Fibroblast of gingiva (primary cell): Measurements from ENCODE around the gene C2orf68.
A peak's percentile ranks its signal among the peaks of the same experiment; 100 is the strongest.
"Not testable (repeated sequence)": the region's sequence is repeated elsewhere in the genome, so short reads cannot be mapped to it uniquely, and the experiment has no call there.

Experiments
- DNase-seq: peaks from one replicate; pipeline ENCODE4 v3.0.0-alpha.2; 2011; ENCODE audit warnings: low read depth

The C2orf68 gene

GRCh38 chr2:85631316-85631715 lies 19.4 kb upstream of the C2orf68 start:
- DNase-seq: peak; percentile 16

DNA sequence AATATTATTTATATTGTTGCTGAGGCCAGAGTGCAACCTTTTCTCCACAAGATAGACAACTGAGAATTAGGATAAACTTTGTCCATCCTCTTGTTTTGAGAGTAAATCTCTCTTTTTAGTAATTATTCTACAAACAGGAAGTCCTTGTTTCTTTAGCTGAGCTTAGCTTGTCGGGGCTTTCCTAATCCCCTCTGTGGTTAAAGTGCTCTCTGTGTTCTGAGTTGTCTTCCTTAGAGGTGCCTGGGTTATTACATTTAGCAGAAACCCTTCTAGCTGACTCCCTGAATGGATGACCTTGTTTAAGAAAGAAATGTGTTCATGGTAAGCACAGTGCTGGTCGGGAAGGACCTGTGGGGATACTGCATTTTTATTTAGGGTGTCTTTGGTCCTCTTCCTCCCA lies 16.8 kb upstream of the C2orf68 start:
- no peak for DNase-seq

DNA sequence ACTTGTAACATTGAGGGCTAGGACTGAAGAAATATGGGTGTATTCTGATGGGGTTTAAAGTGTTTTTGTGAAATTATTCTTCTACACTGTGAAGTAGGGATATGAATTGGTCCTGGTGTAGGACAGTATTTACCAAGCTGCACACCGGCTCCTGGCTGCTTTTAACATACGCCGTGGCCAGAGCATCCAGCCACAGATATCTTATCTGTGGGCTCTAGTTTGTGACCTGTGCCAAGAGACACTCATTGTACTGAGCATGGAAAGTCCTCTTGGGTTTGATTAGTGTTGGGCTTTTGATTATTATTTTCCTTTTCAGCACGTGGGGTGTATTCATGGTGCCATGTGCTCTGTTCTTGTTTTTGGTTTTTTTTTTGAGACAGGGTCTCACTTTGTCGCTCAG lies 12.1 kb upstream of the C2orf68 start:
- DNase-seq: no peak

DNA sequence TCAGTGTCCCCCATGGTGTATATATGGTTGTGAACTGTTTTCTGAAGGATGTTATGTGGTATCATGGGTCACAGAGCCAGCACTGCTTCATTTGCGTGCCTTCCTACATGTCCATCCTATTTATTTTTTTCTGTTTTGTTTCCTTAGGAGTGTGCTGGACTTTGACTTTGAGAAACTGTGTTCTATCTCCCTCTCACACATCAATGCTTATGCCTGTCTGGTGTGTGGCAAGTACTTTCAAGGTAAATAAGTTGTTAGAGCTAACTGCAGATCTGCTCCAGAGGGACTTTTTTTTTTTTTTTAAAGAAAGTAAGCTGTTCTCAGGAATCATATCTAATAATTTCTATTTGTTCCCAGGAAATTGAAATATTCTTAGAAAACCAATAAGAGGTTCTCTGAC lies 9.5 kb upstream of the C2orf68 start:
- DNase-seq: no peak

GRCh38 chr2:85619617-85620016 lies 7.8 kb upstream of the C2orf68 start:
- DNase-seq: peak; percentile 38

DNA sequence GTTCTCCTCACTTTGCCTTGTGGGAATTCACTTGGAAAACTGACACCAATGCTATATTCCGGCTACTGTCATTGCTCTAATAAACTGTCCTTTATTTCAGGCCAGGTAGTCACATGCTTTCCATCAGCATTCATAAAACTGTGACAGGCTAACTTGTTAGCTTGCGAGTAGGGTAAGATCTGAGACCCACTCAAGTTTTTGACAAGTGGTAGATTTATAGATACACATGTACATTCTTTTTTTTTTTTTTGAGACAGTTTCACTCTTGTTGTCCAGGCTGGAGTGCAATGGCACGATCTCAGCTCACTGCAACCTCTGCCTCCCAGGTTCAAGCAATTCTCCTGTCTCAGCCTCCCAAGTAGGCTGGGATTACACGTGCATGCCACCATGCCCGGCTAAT lies 5.9 kb upstream of the C2orf68 start:
- not testable (repeated sequence) for DNase-seq

- no peak for DNase-seq
Observed at GRCh38 chr2:85615413-85615728, 3.5 kb upstream of the C2orf68 start.

GRCh38 chr2:85614757-85615156 lies 2.9 kb upstream of the C2orf68 start:
- DNase-seq: not testable (repeated sequence)

DNA sequence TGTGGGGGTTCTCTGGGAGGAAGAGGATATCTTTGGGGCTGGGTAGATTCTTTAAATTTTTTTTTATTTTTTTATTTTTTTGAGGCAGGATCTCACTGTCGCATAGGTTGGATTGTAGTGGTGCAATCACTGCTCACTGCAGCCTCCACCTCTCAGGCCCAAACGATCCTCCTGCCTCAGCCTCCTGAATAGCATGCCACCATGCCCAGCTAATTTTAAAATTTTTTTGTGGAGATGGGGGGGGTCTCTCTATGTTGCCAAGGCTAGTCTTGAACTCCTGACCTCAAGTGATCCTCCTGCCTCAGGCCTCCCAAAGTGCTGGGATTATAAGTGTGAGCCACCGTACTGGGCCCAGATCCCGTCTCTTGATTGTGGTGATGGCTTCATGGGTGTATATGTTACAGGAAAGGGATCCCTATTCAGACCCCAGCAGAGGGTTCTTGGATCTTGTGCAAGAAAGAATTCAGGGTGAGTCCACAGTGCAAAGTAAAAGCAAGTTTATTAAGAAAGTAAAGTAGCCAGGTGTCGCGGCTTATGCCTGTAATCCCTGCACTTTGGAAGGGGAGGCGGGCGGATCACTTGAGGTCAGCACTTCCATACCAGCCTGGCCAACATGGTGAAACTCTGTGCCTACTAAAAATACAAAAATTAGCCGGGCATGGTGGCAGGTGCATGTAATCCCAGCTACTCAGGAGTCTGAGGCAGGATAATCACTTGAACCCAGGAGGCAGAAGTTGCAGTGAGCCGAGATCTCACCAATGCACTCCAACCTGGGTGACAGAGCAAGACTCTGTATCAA lies 2.0 kb upstream of the C2orf68 start:
- DNase-seq: no peak

DNA sequence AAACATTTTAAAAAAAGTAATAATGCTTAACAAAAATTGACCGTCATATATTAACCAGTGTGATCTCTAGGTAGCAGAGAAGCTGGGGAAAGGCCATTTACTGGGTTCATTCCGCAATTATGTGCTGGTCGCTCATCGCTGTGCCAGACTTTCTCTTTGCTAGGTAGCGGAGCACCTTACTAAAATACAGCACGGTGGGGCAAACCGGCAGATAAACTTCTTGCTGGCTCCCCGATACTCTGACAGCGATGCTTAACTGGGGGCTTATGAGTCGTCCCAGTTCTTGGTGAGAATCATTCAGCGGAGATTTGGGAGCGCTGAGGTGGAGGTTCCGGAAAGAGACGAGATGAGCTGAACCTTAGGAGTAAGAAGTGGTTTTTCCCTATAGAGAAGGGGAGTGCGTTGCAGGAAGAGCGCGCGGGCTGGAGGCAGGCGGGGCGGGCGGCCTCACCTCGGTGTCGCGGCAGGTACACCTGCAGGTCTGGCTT lies 605 bp downstream of the C2orf68 start:
- DNase-seq: no peak

- no peak for DNase-seq
Observed at GRCh38 chr2:85607268-85608215, 4.3 kb downstream of the C2orf68 start.

GRCh38 chr2:85606116-85606455 lies 5.8 kb downstream of the C2orf68 start:
- no peak for DNase-seq

- peak; percentile 81 for DNase-seq
Observed at GRCh38 chr2:85605406-85606115, 6.3 kb downstream of the C2orf68 start.

DNA sequence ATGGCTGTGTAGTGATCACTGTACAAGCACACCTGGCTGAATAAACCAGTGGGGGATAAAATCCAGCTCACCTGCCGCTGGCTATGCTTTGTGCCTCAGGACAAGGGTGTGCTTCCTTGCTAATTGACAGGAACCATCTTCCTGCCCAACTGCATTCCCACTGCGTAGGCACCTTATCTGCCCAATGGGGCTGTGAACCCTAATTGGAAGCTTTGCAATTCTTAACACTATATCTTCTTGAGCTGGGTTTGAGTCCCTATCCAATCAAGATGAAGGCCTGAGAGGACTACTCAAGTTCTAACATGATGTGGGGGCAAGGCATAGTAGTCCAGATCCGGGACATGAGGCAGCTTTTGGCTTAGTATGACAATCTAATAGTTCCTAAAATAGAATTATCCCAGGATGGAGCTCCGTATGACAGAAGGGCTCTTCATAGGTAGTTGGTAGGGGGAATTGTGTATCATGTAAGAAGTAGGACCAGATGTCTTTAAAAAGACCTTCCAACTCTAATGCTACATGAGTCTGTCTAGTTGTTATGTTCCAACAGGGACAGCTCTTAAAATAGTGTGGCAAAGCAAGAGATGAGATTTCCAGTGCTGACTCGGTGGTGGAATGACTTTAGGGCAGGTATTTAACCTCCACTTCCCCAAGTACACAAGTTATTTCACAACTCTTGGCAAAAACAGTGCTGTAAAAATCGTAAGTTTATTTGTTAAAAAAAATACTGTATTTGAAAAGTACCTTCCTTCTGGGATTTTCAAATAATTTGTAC lies 7.1 kb downstream of the C2orf68 start:
- peak; percentile 13 for DNase-seq

- DNase-seq: not testable (repeated sequence)
Observed at GRCh38 chr2:85604133-85604444, 7.8 kb downstream of the C2orf68 start.

DNA sequence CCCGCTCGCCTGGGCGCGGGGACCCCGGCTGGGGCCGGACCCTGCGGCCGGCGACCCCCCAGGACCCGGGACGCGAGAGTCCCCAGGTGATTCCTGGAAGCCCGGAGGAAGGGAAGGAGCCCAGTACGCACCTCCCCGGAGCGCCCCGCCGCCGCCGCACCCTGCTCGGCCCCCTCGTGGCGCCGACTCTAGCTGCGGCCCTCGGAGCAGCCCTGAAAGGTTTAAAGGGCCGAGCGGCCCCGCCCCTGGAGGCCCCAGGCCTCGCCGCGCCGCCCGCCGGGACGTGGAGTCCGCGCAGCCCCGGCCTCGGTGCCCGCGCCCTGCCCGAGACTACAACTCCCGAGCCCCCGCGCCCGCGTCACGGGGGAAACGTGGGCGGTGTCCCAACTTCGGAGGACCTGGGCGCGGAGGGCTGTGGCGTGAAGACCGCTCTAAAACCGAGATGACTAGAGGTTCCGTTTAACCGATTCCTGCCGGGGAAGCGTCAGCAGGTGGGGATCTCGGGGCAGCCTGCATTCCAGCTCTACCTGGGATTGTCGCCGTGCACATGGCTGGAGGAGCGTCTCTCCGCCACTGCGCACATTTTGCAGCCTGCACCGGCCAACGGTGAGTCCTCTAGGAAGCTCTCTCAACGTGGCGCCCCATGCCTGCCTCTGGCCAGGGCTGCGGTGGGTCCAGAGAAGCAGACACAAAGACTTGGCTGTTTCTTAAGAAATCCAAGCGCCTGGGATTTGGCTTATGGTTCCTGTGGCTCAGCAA lies 9.2 kb downstream of the C2orf68 start, which contains the start of gene TMEM150A:
Gene TMEM150A (minus strand): TSS at position 223 of the 759 bp plus-strand sequence. CDS start 750 bp downstream, outside the sequence.
- DNase-seq: peak; percentile 88

DNA sequence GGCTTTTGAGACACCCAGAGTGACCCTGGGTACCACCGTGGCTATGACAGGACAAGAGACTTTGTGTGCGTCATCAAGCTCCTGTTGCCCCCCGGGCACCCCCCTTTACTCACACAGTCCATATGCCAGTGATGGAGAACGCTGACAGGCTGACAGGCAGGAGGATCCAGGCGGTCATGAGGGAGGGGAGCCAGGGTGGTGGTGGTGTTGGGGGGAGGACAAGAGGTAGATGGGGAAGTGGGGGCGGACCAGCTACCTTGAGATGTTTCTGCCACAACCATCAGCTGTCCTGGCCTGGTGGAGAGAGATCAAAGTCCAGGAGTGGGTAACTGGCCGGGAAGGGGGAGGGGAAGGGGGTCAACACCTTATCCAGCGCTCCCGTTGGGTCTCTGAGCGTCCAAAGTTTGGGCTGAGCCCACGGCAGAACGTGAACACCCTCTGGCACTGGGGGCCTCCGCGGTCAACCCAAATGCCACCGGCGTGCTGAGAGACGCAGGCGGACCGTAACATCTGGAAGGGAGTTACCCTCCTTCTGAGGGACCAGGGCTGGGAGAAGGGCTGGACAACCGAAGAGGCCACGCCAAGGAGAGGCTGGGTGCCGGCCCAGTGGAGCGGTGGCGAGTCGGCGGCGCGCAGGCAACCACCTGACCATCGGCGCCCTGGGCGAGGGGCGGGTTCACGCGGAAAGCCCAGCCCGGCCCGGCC lies 9.9 kb downstream of the C2orf68 start:
- peak; percentile 71 for DNase-seq

DNA sequence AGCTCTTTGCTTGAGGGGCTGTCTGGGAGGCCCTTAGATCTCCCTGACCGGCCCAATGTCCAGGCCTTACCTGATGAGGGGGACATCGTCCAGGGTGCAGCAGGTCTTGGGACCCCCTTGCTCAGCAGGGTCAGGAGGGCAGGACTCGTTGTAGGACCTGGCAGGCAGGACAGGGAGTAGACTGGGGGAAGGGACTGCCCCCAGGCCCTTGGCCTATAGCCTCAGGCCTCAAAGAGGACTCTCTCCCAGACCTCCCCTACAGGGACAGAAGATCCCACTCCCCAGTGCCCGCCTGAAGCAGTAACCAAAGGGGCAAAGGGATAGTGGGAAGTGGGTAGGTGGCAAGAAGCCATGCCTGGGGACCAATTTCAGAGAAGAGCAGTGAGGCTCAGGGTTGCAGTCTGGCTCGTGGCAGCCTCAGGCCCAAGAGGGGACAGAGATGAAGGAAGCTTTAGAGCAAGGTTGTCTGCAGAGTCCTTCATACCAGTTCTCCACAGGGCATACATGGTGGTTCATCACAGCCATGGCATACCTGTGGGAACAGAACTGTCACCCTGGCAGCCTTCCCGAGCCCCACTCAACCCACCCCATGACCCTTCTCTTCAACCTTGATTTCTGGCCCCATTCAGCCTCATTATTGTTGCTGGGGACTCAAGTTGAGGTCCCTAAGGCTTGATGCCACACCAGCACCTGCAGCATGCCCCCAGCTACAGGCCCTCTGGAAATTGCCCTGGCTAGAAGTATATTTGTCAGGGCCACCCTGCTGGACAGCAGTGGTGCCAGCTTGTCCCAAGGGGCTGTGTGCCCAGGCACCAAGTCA lies 10.7 kb downstream of the C2orf68 start:
- DNase-seq: no peak

DNA sequence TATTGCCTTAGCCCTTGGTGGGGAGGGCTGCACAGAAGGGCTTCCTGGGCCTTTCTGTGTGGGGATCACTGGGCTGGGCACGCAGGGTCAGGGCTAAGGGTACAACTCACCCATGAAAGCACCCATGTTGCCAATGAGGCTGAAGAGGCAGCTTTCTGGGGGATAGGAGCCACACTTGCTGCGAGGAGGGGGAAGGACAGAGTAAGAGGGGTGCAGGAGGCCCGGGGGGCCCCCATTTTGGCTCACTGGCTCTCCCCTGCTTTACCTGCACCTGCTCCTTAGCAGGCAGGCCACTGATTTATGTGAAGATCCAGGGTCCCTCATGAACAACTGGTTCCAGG lies 11.7 kb downstream of the C2orf68 start:
- DNase-seq: no peak
